B cell (primary cell): ENCODE data around the gene ERC2. TPM values are rescaled to one million over a fixed set of nuclear protein-coding genes. Genes with fewer than 3 reads are reported as not detected.

Experiments
- ATAC-seq: fragments of 200-7000 bp; cut with Tn5 transposase; one replicate; pipeline ENCODE4 v1.10.0; 2021; ENCODE audit warnings: low read depth, mild to moderate bottlenecking, moderate number of reproducible peaks, moderate library complexity
- CTCF ChIA-PET: fragments of 350-600 bp; sonication (Branson Sonifier 250); formaldehyde crosslinking; loops from one replicate; lab custom pipeline; 2021; ENCODE audit warnings: antibody characterized with exemption, inconsistent platforms; lab: Charles Lee
- POLR2A ChIA-PET: fragments of 350-600 bp; sonication (Branson Sonifier 250); formaldehyde crosslinking; loops from one replicate; lab custom pipeline; 2021; ENCODE audit warnings: antibody characterized with exemption; lab: Charles Lee
- DNase-seq: peaks from one replicate; pipeline ENCODE4 v3.0.0; 2013
- H2AFZ ChIP-seq: 2 replicates; pipeline ENCODE4 v1.6.1; 2012; ENCODE audit warnings: mild to moderate bottlenecking, low read depth, low read length; ENCODE audit not compliant: insufficient read depth, poor library complexity, severe bottlenecking
- H3K27ac ChIP-seq, 2 donors: 1 replicate in 1 of 2; 2 replicates in 1 of 2; pipeline ENCODE4 v1.5.1; 2012 to 2013; ENCODE audit warnings: low read length in 2 of 2, mild to moderate bottlenecking in 2 of 2, moderate library complexity in 1 of 2
- H3K27me3 ChIP-seq, 4 experiments: fragments of 200-600 bp in 1 of 4; sonication (generic) in 1 of 4; replicated peaks in 1 of 4; 1 replicate in 2 of 4; 2 replicates in 2 of 4; pipeline versions ENCODE4 v1.6.1 to v1.7.0; 2013 to 2016; ENCODE audit warnings: low read length in 3 of 4, mild to moderate bottlenecking in 2 of 4, mixed read lengths in 1 of 4, moderate library complexity in 1 of 4; ENCODE audit not compliant: insufficient read depth in 4 of 4, control insufficient read depth in 3 of 4; ENCODE audit errors: control extremely low read depth in 1 of 4
- H3K36me3 ChIP-seq, 2 experiments: replicated peaks in 1 of 2; 1 replicate in 1 of 2; 2 replicates in 1 of 2; pipeline versions ENCODE4 v1.6.1 to v1.7.1; 2013; ENCODE audit warnings: low read length in 1 of 2; ENCODE audit not compliant: insufficient read depth in 2 of 2, control insufficient read depth in 1 of 2; ENCODE audit errors: control extremely low read depth in 1 of 2, extremely low read depth in 1 of 2
- H3K4me1 ChIP-seq, 2 donors: fragments of 200-600 bp in 1 of 2; sonication (generic) in 1 of 2; 1 replicate in 1 of 2; 2 replicates in 1 of 2; pipeline versions ENCODE4 v1.5.1 to v1.6.1; 2013 to 2017; ENCODE audit warnings: low read length in 2 of 2; ENCODE audit not compliant: control insufficient read depth in 2 of 2, insufficient read depth in 2 of 2
- H3K4me2 ChIP-seq: replicated peaks from 2 replicates; pipeline ENCODE3; 2012; ENCODE audit warnings: mild to moderate bottlenecking, low read depth, low read length; ENCODE audit not compliant: poor library complexity, severe bottlenecking
- H3K4me3 ChIP-seq, 5 experiments: fragments of 200-600 bp in 1 of 5; sonication (generic) in 1 of 5; 1 replicate in 3 of 5; 2 replicates in 2 of 5; pipeline versions ENCODE4 v1.5.1 to v1.7.0; 2011 to 2016; ENCODE audit warnings: low read length in 4 of 5, mild to moderate bottlenecking in 4 of 5, low read depth in 2 of 5, control low read depth in 1 of 5, moderate library complexity in 1 of 5; ENCODE audit not compliant: insufficient read depth in 1 of 5; ENCODE audit errors: control extremely low read depth in 1 of 5, extremely low read depth in 1 of 5
- H3K79me2 ChIP-seq: fragments of 200-600 bp; sonication (generic); one replicate; pipeline ENCODE4 v1.6.0; 2016; ENCODE audit warnings: low read length; ENCODE audit not compliant: control insufficient read depth, insufficient read depth
- H3K9ac ChIP-seq: fragments of 200-600 bp; sonication (generic); 2 replicates; pipeline ENCODE4 v1.6.1; 2017; ENCODE audit warnings: mild to moderate bottlenecking, low read length, moderate library complexity
- H3K9me3 ChIP-seq, 3 donors: one replicate each; pipeline versions ENCODE4 v1.6.1 to v1.7.1; 2013; ENCODE audit warnings: low read length in 2 of 3; ENCODE audit not compliant: control insufficient read depth in 2 of 3, insufficient read depth in 1 of 3; ENCODE audit errors: control extremely low read depth in 1 of 3
- H4K20me1 ChIP-seq: 2 replicates; pipeline ENCODE4 v1.6.0; 2012; ENCODE audit warnings: mild to moderate bottlenecking, low read length; ENCODE audit not compliant: insufficient read depth, control insufficient read depth, poor library complexity, severe bottlenecking
- H3K27ac Mint-ChIP-seq: one replicate; pipeline ENCODE4 v1.8.0; 2021; ENCODE audit warnings: mixed read lengths
- H3K27me3 Mint-ChIP-seq: one replicate; pipeline ENCODE4 v1.8.0; 2021; ENCODE audit warnings: mixed read lengths
- H3K4me1 Mint-ChIP-seq: one replicate; pipeline ENCODE4 v1.8.0; 2021; ENCODE audit warnings: mixed read lengths
- H3K4me3 Mint-ChIP-seq: one replicate; pipeline ENCODE4 v1.8.0; 2021; ENCODE audit warnings: mixed read lengths
- H3K9me3 Mint-ChIP-seq: one replicate; pipeline ENCODE4 v1.8.0; 2022; ENCODE audit warnings: mixed read lengths; ENCODE audit not compliant: insufficient read depth
- EZH2 ChIP-seq: IDR thresholded peaks from 2 replicates; pipeline ENCODE4 v1.6.1; 2012; ENCODE audit warnings: borderline replicate concordance, low read depth, mild to moderate bottlenecking, moderate library complexity, low read length; ENCODE audit not compliant: insufficient read depth, poor library complexity, severe bottlenecking
- WGBS: methylation state at CpG from one replicate; pipeline ENCODE4 v1.1.5; 2013; ENCODE audit warnings: missing lambda C conversion rate; ENCODE audit not compliant: insufficient coverage; 5-methylcytosine and 5-hydroxymethylcytosine counted together
- intact Hi-C: fragments of 100-400 bp; cut with micrococcal nuclease; formaldehyde crosslinking; loops from one replicate; pipeline ENCODE4 v1.10.0; 2022
- polyA plus RNA-seq: library from polyadenylated mRNA; depleted of rRNA; stranded (reverse); fragments of >200 nt; gene quantifications from 2 replicates; pipeline ENCODE4 v1.2.3, GENCODE V29; 2012
- total RNA-seq, 2 donors: library from RNA; stranded (reverse); fragments of 120-200 nt in 1 of 2; gene quantifications; 1 replicate in 1 of 2; 2 replicates in 1 of 2; pipeline versions ENCODE4 v1.2.3 to v1.2.4, GENCODE V29; 2013 to 2022
- TF ChIP-seq, protein P1 (sequence below): fragments of 200-600 bp; IDR thresholded peaks from one replicate; pipeline ENCODE4 v1.8.0; 2022; ENCODE audit warnings: antibody characterized with exemption, mild to moderate bottlenecking

The ERC2 gene
- total and polyA plus RNA-seq, 2 donors (not counting 1 experiment from before 2014, with no cell fraction given), result not detected

- no peaks in the 10 kb centered on the region for H3K9me3 Mint-ChIP-seq
- no peak overlapping the region for H3K4me3 ChIP-seq
- no peak overlapping the region for H3K4me2 ChIP-seq
- H3K4me3 Mint-ChIP-seq, result no peak overlapping the region
- no peak for TF ChIP-seq EZH2
- TF ChIP-seq, protein P1, sequence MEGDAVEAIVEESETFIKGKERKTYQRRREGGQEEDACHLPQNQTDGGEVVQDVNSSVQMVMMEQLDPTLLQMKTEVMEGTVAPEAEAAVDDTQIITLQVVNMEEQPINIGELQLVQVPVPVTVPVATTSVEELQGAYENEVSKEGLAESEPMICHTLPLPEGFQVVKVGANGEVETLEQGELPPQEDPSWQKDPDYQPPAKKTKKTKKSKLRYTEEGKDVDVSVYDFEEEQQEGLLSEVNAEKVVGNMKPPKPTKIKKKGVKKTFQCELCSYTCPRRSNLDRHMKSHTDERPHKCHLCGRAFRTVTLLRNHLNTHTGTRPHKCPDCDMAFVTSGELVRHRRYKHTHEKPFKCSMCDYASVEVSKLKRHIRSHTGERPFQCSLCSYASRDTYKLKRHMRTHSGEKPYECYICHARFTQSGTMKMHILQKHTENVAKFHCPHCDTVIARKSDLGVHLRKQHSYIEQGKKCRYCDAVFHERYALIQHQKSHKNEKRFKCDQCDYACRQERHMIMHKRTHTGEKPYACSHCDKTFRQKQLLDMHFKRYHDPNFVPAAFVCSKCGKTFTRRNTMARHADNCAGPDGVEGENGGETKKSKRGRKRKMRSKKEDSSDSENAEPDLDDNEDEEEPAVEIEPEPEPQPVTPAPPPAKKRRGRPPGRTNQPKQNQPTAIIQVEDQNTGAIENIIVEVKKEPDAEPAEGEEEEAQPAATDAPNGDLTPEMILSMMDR, result no peak
- no peak overlapping the region for H2AFZ ChIP-seq
- ChIA-PET POLR2A (no interaction called here), CTCF (no interaction called here)
- H3K27ac Mint-ChIP-seq, result no peak overlapping the region
- H3K9ac ChIP-seq, result no peak overlapping the region
- H3K4me1 ChIP-seq, result no peaks in the 10 kb centered on the region
- DNase-seq (no peak), ATAC-seq (no peak)
- no peaks in the 10 kb centered on the region for H3K79me2 ChIP-seq
- no peaks in the 10 kb centered on the region for H3K27me3 ChIP-seq
- intact Hi-C loops, result no loop called here
- H3K27ac ChIP-seq, result no peak overlapping the region
- no peaks in the 10 kb centered on the region for H3K4me1 Mint-ChIP-seq
- no peaks in the 10 kb centered on the region for H3K27me3 Mint-ChIP-seq
- 94% methylated on average over 2 of the region's 2 CpGs for WGBS
- H4K20me1 ChIP-seq, result no peaks in the 10 kb centered on the region
- no peaks in the 10 kb centered on the region for H3K9me3 ChIP-seq
- no peaks in the 10 kb centered on the region for H3K36me3 ChIP-seq
Observed at GRCh38 chr3:56222866-56223265, 245.4 kb downstream of the ERC2 start.

DNA sequence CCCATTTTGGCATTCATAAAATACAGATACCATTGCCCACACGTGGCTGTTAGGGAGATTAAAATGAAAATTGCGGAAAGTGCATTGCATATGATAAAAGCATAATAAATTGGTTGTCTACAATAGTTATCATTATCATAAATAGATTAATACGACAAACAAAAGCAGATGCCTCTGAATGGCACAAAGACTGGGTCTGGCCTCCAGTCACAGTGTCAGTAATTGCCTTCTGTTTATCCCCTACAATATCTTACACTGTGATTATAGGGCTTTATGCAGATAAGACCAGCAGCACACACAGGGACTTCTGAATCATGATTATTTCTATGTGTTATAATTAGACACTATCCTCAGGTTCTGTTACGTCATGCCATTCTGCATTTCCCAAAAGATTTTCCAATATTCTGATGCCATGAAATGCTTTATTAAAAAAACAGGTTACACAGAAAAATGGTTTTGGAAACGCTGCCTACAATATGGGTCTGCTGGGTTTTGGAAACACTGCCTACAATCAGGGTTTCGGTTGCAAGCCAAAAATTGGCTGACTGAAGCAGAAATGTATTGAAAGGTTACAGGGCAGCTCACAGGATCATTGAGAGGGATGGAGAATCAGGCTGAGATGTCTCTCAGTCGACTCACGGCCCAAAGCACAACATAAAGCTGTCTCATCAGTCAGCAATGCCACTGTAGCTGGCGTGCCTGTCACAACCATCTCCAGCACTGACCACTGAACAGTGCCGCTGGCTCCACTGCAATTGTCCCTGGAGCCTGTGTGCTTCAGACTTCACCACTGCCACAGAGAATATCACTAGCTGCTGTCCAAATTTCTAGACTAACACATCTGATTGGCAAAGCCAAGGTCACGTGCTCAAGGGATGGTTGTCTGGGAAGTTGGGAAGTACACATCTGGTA, 248.1 kb downstream of the ERC2 start:
- Histone ChIP-seq H3K36me3 (no peaks in the 10 kb centered on the region), H3K9me3 (no peaks in the 10 kb centered on the region), H3K27ac (no peak overlapping the region), H3K9ac (no peak overlapping the region), H3K4me1 (no peaks in the 10 kb centered on the region), H3K79me2 (no peaks in the 10 kb centered on the region), H3K4me2 (no peak overlapping the region), H4K20me1 (no peaks in the 10 kb centered on the region), H3K4me3 (no peak overlapping the region), H2AFZ (no peak overlapping the region), H3K27me3 (no peaks in the 10 kb centered on the region)
- Mint-ChIP-seq H3K4me3 (no peak overlapping the region), H3K27me3 (no peaks in the 10 kb centered on the region), H3K4me1 (no peaks in the 10 kb centered on the region), H3K9me3 (no peaks in the 10 kb centered on the region), H3K27ac (no peak overlapping the region)
- TF ChIP-seq, protein P1, result no peak
- no peak for TF ChIP-seq EZH2
- 62% methylated on average over 6 of the region's 11 CpGs for WGBS
- CTCF ChIA-PET, result no interaction called here
- POLR2A ChIA-PET, result no interaction called here
- intact Hi-C loops, result no loop called here
- DNase-seq (no peak), ATAC-seq (no peak)
